SU-DHL-6 (cell line): ENCODE measurements around the gene DOC2B.

Experiments used
- H2AFZ ChIP-seq: fragments of 200-600 bp; sonication (generic); 2 replicates; pipeline ENCODE4 v1.6.1; 2014; ENCODE audit warnings: low read depth, mild to moderate bottlenecking, moderate library complexity, mixed read lengths, antibody characterized with exemption, low read length; ENCODE audit not compliant: severe bottlenecking
- H3F3A ChIP-seq: fragments of 200-600 bp; shearing (Covaris generic); 2 replicates; pipeline ENCODE4 v1.6.0; 2016; ENCODE audit warnings: antibody characterized with exemption, mild to moderate bottlenecking; ENCODE audit not compliant: insufficient read depth
- H3K27ac ChIP-seq: fragments of 200-600 bp; sonication (generic); 2 replicates; pipeline ENCODE4 v1.5.1; 2016; ENCODE audit warnings: low read depth, mild to moderate bottlenecking, low read length, moderate library complexity, mixed read lengths
- H3K27me3 ChIP-seq: fragments of 200-600 bp; sonication (generic), shearing (Covaris generic); 2 replicates; pipeline ENCODE4 v1.6.0; 2014; ENCODE audit warnings: mild to moderate bottlenecking, low read length
- H3K36me3 ChIP-seq: fragments of 200-600 bp; sonication (generic); 2 replicates; pipeline ENCODE4 v1.6.1; 2014; ENCODE audit warnings: mild to moderate bottlenecking, low read length, mixed read lengths
- H3K4me2 ChIP-seq: fragments of 300-600, 200-600 bp; shearing (Covaris generic), sonication (generic); 2 replicates; pipeline ENCODE4 v1.6.0; 2014; ENCODE audit warnings: low read length, low read depth, mild to moderate bottlenecking; ENCODE audit not compliant: poor library complexity, severe bottlenecking
- H3K4me3 ChIP-seq: fragments of 200-600 bp; sonication (generic); 2 replicates; pipeline ENCODE4 v1.5.1; 2014; ENCODE audit warnings: antibody characterized with exemption, low read length, mild to moderate bottlenecking, mixed read lengths; ENCODE audit not compliant: insufficient read depth, poor library complexity, severe bottlenecking
- H3K79me2 ChIP-seq: fragments of 200-600 bp; sonication (generic); 2 replicates; pipeline ENCODE4 v1.6.1; 2014; ENCODE audit warnings: mild to moderate bottlenecking, low read length, moderate library complexity; ENCODE audit not compliant: insufficient read depth
- H3K9ac ChIP-seq: fragments of 200-600 bp; sonication (generic); 2 replicates; pipeline ENCODE4 v1.7.0; 2014; ENCODE audit warnings: mild to moderate bottlenecking, low read length
- H3K9me2 ChIP-seq: fragments of 200-600 bp; sonication (generic); replicated peaks from 2 replicates; pipeline ENCODE4 v1.6.1; 2014; ENCODE audit warnings: low read length; ENCODE audit not compliant: insufficient read depth
- H3K9me3 ChIP-seq: fragments of 200-600 bp; sonication (generic); 2 replicates; pipeline ENCODE4 v1.6.1; 2014; ENCODE audit warnings: low read length, mixed read lengths; ENCODE audit not compliant: insufficient read depth
- H4K20me1 ChIP-seq: fragments of 200-600 bp; sonication (generic); 2 replicates; pipeline ENCODE4 v1.6.1; 2014; ENCODE audit warnings: low read depth, mild to moderate bottlenecking, antibody characterized with exemption, low read length, moderate library complexity, mixed read lengths
- CTCF ChIP-seq: fragments of 200-600 bp; sonication (generic); IDR thresholded peaks from one replicate; pipeline ENCODE4 v1.5.1; 2017; ENCODE audit warnings: antibody characterized with exemption, mild to moderate bottlenecking, low read length, moderate library complexity; ENCODE audit not compliant: insufficient read depth, poor library complexity, severe bottlenecking
- EZH2phosphoT487 ChIP-seq: fragments of 200-600 bp; sonication (generic), shearing (Covaris generic); conservative IDR thresholded peaks from 2 replicates; pipeline ENCODE4 v1.6.1; 2018; ENCODE audit warnings: mild to moderate bottlenecking, antibody characterized with exemption, low read length, moderate library complexity, mixed read lengths

The DOC2B gene

GRCh38 chr17:177155-177554, 4.3 kb downstream of the DOC2B start:
- Histone ChIP-seq H4K20me1 (no peaks in the 10 kb centered on the region), H3K36me3 (no peaks in the 10 kb centered on the region), H3K9me2 (no peaks in the 10 kb centered on the region), H3K27me3 (no peaks in the 10 kb centered on the region), H2AFZ (no peak overlapping the region), H3K27ac (no peak overlapping the region), H3K4me3 (no peak overlapping the region), H3K9me3 (no peaks in the 10 kb centered on the region), H3K79me2 (no peaks in the 10 kb centered on the region), H3K4me2 (no peak overlapping the region), H3K9ac (no peak overlapping the region), H3F3A (no peaks in the 10 kb centered on the region)
- no peak for TF ChIP-seq EZH2phosphoT487
- TF ChIP-seq CTCF: no peak

- Histone ChIP-seq H3K27me3 (no peaks in the 10 kb centered on the region), H3K4me3 (no peak overlapping the region), H3F3A (no peaks in the 10 kb centered on the region), H3K4me2 (no peak overlapping the region), H3K9ac (no peak overlapping the region), H3K9me2 (no peaks in the 10 kb centered on the region), H4K20me1 (no peaks in the 10 kb centered on the region), H3K36me3 (no peaks in the 10 kb centered on the region), H3K79me2 (no peaks in the 10 kb centered on the region), H3K27ac (no peak overlapping the region), H3K9me3 (no peaks in the 10 kb centered on the region), H2AFZ (no peak overlapping the region)
- TF ChIP-seq EZH2phosphoT487 (no peak), CTCF (no peak)
Measured at GRCh38 chr17:173166-173911, 8.1 kb downstream of the DOC2B start.

GRCh38 chr17:172401-172800, 9.0 kb downstream of the DOC2B start:
- Histone ChIP-seq H3K4me3 (no peak overlapping the region), H3K36me3 (no peaks in the 10 kb centered on the region), H3F3A (no peaks in the 10 kb centered on the region), H3K27ac (no peak overlapping the region), H3K4me2 (no peak overlapping the region), H3K79me2 (no peaks in the 10 kb centered on the region), H2AFZ (no peak overlapping the region), H3K9ac (no peak overlapping the region), H4K20me1 (no peaks in the 10 kb centered on the region), H3K27me3 (no peaks in the 10 kb centered on the region), H3K9me3 (no peaks in the 10 kb centered on the region), H3K9me2 (no peaks in the 10 kb centered on the region)
- TF ChIP-seq EZH2phosphoT487 (no peak), CTCF (no peak)
